Stimulated activated CD4-positive, alpha-beta T cell treated with anti-CD3 and anti-CD28 coated beads, Interleukin-1b, Interleukin-23, amount 100 ng/mL, for 1 hour (primary cell): ENCODE measurements around the gene SLC16A10.
"Not testable (repeated sequence)": the region's sequence is repeated elsewhere in the genome, so short reads cannot be mapped to it uniquely, and the experiment has no call there.

Experiments
- DNase-seq, 2 donors: peaks; one replicate each; pipeline ENCODE4 v3.0.0-alpha.2; 2020; ENCODE audit warnings: low read depth in 2 of 2

Gene SLC16A10

DNA sequence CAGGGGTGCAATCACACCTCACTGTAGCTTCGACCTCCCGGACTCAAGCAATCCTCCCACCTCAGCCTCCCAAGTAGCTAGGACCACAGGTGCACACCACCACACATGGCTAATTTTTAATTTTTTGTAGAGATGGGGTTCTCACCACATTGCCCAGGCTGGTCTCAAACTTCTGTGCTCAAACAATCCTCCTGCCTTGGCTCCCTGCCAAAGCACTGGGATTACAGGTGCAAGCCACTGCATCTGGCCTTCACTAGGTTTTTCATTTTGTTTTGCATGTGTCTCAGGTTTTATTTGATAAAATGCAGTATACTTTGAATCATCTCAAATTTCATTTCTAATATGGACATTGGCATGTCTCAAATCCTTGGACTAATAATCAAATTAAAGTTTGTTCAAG lies 98.7 kb downstream of the SLC16A10 start:
- DNase-seq: no peak

DNA sequence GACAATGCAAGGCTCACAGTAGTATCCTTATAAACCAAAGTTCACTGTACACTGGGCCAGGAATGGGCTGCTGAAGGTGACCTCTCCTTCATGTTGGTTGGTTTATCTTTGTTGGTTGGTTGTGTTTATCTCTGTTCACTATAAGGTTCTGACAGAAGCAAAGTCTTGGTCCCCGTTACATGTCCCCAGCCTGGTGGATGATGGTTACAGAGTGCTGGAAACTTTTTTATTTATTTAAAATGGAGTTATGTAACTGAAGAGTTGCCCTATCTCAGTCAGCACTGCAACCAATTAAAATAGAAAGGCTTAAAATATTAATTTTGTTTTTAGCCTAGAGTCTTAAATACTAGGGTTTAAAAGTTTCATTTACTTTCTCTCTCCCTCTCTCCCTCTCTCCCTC lies 100.6 kb downstream of the SLC16A10 start:
- no peak for DNase-seq

DNA sequence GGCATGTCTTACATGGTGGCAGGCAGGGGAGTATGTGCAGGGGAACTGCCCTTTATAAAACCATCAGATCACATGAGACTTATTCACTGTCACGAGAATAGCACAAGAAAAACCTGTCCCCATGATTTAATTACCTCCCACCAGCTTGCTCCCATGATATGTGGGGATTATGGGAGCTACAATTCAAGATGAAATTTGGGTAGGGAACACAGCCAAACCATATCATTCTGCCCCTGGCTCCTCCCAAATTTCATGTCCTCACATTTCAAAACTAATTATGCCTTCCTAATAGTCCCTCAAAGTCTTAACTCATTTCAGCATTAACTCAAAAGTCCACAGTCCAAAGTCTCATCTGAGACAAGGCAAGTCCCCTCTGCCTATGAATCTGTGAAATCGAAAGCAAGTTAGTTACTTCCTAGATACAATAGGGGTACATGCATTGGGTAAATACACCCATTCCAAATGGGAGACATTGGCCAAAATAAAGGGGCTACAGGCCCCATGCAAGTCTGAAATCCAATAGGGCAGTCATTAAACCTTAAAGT lies 102.4 kb downstream of the SLC16A10 start:
- DNase-seq: not testable (repeated sequence)

DNA sequence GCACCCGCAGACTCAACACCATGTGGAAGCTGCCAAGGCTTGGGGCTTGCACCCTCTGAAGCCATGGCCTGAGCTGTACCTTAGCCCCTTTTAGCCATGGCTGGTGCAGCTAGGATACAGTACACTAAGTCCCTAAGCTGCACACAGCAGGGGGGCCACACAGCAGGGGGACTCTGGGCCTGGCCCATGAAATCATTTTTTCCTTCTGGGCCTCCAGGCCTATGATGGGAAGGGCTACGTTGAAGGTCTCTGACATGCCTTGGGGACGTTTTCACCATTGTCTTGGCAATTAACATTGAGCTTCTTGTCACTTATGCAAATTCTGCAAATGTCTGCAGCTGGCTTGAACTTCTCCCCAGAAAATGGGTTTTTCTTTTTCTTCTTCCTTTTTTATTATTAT lies 103.3 kb downstream of the SLC16A10 start:
- DNase-seq: no peak

DNA sequence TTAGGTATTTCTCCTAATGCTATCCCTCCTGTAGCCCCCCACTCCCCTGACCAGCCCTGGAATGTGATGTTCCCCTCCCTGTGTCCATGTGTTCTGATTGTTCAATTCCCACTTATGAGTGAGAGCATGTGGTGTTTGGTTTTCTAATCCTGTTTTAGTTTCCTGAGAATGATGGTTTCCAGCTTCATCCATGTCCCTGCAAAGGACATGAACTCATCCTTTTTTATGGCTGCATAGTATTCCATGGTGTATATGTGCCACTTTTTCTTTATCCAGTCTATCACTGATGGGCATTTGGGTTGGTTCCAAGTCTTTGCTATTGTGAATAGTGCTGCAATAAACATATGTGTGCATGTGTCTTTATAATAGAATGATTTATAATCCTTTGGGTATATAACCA lies 103.8 kb downstream of the SLC16A10 start:
- DNase-seq: not testable (repeated sequence)

DNA sequence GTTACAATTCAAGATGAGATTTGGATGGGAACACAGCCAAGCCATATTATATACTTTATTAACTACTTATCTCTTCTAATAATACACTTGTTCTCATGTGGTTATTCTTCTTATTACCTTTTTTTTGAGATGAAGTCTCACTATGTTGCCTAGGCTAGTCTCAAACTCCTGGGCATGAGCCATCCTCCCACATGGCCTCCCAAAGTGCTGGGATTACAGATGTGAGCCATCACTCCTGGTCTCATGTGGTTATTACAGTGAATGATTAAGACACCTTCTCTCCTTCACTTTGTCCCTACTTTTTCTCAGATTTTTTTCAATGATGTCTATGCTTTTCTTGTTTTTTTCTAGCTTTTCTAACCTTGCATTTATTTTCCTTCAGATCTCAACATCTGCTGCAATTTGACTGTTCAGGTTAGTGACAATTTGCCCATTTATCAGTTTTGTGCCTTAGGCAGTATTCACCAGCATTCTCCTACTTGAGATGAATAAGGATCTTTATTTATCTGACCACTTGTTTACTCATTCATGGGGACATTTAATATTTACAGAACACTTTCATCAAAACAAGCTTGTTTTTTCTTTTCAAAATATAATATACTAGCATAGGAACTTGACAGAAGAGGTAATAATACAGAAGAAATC lies 105.7 kb downstream of the SLC16A10 start:
- no peak for DNase-seq

DNA sequence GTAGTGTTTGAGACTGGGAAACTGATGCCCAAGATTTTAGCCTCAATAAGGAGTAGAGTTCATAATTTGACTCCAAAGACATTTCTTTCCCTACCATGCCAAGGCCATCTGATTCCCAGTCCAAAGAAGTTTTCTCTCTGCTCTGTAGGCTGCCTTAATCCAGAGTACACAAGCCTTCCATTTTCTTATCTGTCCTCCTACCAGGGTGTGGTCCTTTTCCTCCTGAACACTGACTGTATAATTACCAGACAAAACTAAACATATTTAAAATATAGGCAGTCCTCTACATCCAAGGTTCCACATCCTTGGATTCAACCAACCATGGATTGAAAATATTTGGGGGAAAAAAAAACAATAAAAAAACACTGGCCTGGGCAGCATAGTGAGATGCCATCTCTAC lies 108.4 kb downstream of the SLC16A10 start:
- DNase-seq: no peak

DNA sequence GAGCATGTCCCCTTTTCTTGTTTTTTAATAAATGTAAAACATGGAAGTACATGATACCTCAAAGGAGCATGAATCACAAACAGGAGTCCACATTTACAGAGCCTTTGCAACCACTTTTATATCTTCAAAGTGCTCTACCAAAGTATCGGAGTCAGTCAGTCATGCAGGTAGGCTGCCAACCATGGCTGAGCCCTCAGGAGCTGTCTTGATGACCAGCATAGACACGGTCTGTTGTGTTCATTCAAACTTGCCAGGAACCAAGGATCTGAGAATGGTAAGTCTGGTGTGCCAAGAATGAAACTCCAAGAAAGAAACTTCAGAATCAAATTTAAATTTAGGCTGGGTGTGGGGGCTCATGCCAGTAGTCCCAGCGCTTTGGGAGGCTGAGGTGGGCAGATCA lies 111.5 kb downstream of the SLC16A10 start:
- DNase-seq: no peak

DNA sequence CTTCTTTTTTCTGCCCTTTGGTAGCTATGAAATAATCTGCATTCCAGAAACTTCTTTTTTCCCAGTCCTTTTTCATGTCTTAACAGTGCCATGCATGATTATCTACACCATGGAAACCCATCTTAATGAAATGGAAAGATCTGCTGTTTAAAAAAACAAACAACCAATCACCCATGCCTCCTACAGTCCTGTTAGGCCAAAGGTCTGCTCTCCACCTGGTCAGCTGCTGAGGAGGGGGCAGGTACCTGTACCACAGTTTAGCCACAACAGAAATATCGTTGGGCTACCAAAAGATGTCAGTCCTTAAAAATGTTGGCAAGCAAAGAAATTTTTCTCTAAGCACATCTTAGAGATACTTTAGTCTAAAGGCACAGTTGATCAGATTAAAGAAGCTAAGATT lies 112.6 kb downstream of the SLC16A10 start:
- DNase-seq: no peak

DNA sequence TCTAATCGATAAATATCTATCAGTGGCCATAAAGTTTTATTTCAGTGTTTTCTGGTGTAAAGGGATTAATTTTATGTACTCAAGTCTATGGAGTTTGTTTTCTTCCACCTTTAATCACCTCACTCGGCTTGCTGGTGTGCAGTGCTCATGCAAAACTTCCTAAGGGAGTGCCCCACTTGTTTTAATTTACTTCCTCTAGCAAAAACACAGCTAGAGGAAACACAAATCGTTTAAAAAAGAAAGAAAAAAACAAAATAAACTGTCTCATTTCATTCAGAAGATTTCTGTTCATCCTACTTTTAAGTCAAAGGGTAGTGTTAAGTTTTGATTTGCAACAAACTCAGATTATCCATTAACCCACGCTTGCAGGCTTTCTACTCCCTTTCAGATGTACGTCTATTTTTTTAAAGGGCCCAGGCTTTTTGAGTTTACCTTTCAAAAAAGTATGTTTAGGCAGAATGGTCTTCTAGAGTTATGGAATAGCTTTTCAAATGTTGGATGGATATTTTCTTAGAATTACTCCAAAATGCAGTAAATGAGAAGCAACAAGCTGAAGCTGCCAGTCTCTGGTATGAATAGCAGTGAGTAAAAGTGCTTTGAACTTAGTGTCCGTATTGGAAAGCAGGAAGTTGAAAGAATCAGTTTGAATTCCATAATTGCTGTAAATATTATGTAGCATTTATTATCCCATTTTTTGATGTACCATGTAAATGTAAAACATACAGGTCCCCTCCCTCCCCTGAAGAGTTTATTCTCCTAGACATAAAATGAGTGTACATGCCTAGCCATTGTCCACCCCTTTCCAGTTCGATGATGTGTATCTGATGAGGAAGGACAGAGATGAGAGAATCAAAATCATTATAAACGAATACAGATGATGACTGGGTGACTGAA lies 113.3 kb downstream of the SLC16A10 start:
- DNase-seq: no peak

DNA sequence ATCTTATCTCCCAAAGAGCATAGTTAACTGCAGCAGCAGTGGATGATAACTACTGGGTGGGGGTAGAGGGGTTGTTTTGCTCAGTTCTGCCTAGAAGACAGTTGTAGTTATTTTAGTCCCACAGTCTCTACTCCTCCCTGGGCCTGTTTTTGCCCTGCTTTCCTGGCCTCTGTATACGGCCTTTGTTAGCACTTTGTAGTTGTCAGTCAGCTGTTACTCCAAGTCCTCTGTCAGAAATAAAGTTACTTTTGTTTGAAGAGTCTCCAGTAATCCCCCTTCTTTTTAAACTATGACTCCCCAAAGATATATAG lies 113.9 kb downstream of the SLC16A10 start:
- no peak for DNase-seq

DNA sequence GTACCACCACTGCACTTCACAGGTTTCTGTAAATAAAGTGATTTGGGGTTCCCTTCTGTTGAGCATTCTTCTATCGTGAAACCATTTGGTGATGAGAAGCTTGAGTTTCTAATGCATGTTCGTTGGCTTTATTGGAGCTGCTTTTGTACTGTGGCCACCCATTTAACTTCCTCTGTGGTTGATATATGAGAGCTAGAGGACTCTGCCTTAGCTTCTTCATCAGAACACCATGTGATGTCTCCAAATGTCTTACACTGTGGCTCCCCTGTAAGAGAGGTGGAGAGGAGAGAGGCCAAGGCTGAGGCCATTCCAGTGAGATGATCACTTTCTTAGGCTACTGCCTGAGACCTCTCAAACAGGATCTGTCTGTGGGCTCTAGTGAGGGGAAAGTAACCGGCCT lies 114.5 kb downstream of the SLC16A10 start:
- DNase-seq: no peak

DNA sequence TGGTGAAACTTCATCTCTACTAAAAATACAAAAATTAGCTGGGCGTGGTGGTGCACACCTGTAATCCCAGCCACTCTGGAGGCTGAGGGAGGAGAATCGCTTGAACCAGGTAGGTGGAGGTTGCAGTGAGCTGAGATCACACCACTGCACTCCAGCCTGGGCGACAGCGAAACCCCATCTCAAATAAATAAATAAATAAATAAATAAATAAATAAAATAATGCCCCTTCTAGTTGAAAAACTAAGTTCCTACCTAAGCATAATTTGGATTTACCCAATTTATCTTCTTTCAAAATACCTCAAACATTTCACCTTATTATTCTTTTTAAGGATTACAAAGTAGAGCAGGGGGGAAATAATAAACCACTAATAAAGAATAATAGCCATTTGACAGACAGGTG lies 116.2 kb downstream of the SLC16A10 start:
- DNase-seq: not testable (repeated sequence)

DNA sequence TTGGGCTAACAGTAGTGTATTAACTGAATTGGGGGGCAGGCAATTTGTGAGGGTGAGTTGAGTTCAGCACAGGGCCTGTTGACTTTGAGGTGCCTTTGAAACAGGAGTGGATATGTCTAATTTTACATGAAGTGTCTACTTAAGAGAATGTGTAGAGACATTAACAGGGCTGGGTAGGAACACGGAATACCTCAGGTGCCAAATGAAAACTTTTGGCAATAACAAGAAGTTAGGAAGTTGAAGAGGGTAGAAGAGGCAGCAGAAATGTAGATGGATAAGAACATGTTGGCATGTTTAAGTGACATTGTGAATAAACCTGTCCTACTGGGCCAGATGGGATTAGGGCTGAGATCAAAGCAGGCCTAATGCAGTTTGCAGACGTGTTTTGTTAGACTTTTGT lies 117.0 kb downstream of the SLC16A10 start:
- DNase-seq: no peak

DNA sequence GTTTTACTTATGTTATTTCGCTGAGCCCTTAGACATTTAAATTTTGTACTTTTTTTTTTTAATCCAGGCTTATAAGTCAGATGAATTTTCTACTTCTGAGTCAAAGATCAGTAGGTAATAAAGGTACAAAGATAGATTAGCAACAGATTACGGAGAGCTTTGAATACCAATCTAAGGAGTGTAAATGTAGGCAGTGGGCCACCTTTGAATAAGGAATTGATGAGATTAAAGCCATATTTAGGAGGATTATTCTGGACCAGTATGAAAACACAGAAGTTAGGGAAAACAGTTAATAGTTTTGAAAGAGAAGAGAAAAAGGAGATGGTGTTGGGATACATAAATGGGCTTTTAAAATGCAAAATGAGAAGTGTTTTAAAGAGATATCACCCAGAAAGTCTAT lies 117.6 kb downstream of the SLC16A10 start:
- no peak for DNase-seq

DNA sequence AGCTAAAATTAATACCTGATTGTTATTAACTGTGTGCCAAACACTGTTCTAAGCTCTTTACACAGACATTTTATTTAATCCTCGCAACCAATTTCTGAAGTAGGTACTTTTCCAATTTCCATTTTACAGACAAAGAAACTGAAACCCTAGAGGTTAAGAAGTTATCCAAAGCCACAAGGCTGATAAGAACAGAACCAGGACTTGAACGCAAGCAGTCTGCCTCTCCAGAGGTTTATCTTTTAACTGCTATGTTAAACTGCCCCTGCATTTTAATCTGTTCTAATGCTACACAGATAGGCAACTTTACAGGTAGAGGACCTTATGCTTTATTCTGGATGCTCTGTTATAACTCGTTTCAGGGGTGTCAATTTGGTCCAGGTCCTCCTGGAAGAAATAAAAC lies 118.2 kb downstream of the SLC16A10 start:
- DNase-seq: no peak

DNA sequence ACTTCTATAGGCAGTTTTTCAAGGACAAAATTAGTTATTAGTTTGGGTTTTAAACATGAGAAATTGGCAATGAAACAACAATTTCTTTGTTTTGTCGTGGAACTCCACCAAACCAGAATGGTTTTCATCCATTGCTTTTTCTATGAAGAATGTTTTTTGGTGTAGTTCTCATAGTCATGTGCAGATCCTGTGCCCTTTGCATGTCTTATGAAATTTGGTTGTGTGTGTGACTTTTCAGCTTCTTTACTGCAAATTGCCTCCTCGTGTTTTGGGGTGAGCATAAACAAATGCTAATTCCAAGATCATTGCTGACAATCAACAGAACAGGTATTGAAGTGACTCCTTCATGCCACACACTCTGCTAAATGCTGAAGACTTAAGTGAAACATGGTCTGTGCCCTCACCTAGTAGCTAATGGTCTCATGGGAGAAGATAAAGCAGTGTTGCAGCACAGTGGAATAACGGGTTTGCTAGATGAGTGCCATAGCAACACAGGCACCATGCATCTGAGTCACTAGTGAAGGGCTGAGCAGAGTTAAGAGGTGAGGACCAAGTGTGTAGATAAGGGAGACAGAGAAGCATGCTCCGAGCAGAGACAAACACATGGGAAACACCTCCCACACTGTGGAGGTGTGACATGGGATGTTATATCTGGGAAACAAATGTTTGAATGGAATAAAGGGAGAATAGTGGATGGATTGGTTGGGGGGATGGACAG lies 120.0 kb downstream of the SLC16A10 start:
- DNase-seq: no peak

DNA sequence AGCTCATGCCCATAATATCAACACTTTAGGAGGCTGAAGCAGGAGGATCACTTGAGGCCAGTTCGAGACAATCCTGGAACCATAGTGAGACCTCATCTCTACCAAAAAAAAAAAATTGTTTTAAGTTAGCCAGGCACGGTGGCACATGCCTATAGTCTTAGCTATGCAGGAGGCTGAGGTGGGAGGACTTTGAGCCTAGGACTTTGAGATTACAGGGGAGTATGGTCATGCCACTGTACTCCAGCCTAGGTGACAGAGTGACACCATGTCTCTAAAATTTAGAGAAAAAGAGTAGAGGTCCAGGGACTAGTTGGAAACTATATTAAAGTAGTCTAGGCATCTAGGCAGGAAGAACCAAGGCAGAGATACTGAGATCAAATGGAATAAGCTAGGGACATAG lies 121.6 kb downstream of the SLC16A10 start:
- no peak for DNase-seq

DNA sequence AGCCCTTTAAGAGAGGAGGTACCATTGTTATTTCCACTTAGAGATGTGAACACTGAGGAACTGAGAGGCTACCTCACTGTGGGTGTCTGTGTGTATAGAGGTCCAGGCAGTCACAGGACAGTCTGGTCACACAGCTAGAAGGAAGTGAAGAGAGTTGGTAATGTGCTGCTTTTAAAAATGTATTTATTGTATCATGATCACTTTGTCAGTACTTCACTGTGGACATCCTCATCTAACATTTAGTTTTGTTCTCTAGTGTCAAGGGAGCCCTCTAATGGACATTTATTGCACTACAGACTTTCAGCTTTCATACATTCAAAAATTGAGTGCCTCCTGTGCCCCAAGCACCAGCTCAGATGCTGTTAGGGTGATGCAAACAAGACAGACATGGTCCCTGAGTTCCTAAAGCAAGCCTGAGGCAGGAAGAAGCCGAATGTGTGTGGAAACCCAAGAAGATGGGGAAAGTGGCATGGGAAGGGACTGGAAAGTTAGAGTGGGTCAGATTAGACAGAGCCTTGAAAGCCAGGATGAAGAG lies 123.0 kb downstream of the SLC16A10 start:
- no peak for DNase-seq

DNA sequence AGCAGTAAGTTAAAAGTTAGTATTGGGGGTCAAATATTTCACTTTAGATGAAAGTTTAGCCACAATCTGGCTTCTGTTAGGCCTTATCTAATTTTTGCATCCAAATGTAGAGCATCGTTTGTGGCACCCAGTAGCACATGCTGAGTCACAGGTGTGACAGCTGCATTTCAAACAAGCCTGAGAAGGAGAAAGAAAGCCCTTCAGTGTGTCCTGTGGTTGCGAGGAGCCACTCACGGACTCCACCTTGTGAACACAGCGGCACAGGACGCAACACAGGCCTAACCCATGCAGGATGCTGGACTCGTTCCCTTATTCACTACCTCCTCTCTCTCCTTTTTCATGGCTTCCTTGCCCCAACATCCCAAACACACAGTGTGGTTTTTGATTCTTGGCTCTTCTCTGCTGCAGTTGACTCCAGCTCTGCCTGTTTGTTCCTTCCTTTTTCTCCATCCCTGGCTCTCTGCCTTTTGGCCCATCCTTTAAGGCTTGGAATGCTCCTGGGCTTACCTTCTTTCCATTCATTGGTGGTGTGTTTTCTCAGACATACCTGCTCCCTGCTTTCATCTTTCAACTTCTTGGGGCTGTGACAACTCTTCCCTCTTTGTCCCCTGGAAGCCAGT lies 124.2 kb downstream of the SLC16A10 start:
- DNase-seq: no peak

DNA sequence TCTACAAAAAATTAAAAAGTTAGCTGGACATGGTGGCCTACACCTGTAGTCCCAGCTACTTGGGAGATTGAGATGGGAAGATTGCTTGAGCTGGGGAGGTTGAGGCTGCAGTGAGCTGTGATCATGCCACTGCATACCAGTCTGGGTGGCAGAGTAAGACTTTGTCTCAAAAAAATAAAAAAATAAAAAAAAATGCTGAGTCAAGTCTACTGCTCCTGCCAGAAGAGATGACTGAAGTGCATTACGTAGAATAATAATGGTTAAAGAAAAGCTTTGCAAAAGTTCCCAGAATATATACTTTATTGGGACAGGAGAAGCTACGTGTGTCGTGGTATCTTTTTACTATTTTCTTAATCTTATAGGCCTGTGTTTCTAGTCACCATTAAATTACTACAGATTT lies 125.3 kb downstream of the SLC16A10 start:
- DNase-seq: no peak

DNA sequence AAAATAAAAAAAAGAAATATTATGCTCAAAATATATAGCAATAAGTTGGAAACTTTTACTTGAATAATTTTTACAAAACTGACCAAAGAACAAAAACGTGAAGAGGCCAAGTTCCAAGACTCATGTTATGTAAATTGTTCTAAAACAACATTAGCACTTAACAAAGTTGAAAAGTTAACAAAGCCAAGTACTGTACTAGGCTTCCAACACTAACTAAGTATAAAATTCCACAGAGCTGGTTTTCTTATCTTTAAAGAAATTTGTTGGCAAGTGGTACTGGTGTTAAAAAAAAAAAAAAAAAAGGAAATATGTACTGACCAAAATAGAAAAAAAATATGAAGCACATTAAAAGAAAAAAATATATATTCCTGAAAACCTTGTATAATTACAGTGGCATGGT lies 127.8 kb downstream of the SLC16A10 start:
- DNase-seq: no peak
